ENCODE results near the gene NKIRAS2. TPM values are rescaled to one million over a fixed set of nuclear protein-coding genes. Genes with fewer than 3 reads are reported as not detected.

The NKIRAS2 gene
- total RNA-seq, 2 donors from 2014 or later = 18.6 to 24.3 TPM

- Mint-ChIP-seq H3K27ac (no peak overlapping the region), H3K4me1 (ENCODE audit: low read depth) (peaks cover 8% of the 10 kb centered on the region), H3K4me3 (no peak overlapping the region), H3K36me3 (ENCODE audit: insufficient read depth in 2 of 2) (no peaks in the 10 kb centered on the region), H3K27me3 (ENCODE audit: low read depth) (peaks cover 7% of the 10 kb centered on the region), H3K9me3 (no peaks in the 10 kb centered on the region)
- no peak for ATAC-seq (replicated peaks in 1 of 2)
- DNase-seq = no peak
These were observed 20.9 kb downstream of the NKIRAS2 start for GRCh38 chr17:42040818-42041217.

- Mint-ChIP-seq H3K27me3 (ENCODE audit: low read depth) (peaks cover 7% of the 10 kb centered on the region), H3K4me1 (ENCODE audit: low read depth) (peaks cover 8% of the 10 kb centered on the region), H3K27ac (no peak overlapping the region), H3K4me3 (no peak overlapping the region), H3K9me3 (no peaks in the 10 kb centered on the region), H3K36me3 (ENCODE audit: insufficient read depth in 2 of 2) (no peaks in the 10 kb centered on the region)
- DNase-seq (no peak), ATAC-seq (replicated peaks in 1 of 2) (no peak)
These were observed 21.7 kb downstream of the NKIRAS2 start for GRCh38 chr17:42041619-42042018.

GRCh38 chr17:42042598-42043319 is 22.9 kb downstream of the NKIRAS2 start:
- Mint-ChIP-seq H3K27ac (no peak overlapping the region), H3K4me3 (no peak overlapping the region), H3K27me3 (ENCODE audit: low read depth) (peaks cover 7% of the 10 kb centered on the region), H3K4me1 (ENCODE audit: low read depth) (peaks cover 8% of the 10 kb centered on the region), H3K9me3 (no peaks in the 10 kb centered on the region), H3K36me3 (ENCODE audit: insufficient read depth in 2 of 2) (no peaks in the 10 kb centered on the region)
- ATAC-seq (replicated peaks in 1 of 2) = no peak
- no peak for DNase-seq

GRCh38 chr17:42045719-42046118 is 25.8 kb downstream of the NKIRAS2 start:
- Mint-ChIP-seq H3K36me3 (ENCODE audit: insufficient read depth in 2 of 2) (no peaks in the 10 kb centered on the region), H3K27me3 (ENCODE audit: low read depth) (peaks cover 22% of the 10 kb centered on the region), H3K27ac (no peak overlapping the region), H3K4me3 (no peak overlapping the region), H3K4me1 (ENCODE audit: low read depth) (no peaks in the 10 kb centered on the region), H3K9me3 (no peaks in the 10 kb centered on the region)
- ATAC-seq (replicated peaks in 1 of 2) (no peak), DNase-seq (no peak)

GRCh38 chr17:42047343-42047742 is 27.5 kb downstream of the NKIRAS2 start:
- Mint-ChIP-seq H3K4me3 (no peak overlapping the region), H3K27me3 (ENCODE audit: low read depth) (peaks cover 32% of the 10 kb centered on the region), H3K4me1 (ENCODE audit: low read depth) (no peaks in the 10 kb centered on the region), H3K27ac (no peak overlapping the region), H3K9me3 (no peaks in the 10 kb centered on the region), H3K36me3 (ENCODE audit: insufficient read depth in 2 of 2) (no peaks in the 10 kb centered on the region)
- ATAC-seq (replicated peaks in 1 of 2) (no peak), DNase-seq (no peak)

GRCh38 chr17:42049834-42050392 is 30.0 kb downstream of the NKIRAS2 start:
- Mint-ChIP-seq H3K4me1 (ENCODE audit: low read depth) (no peaks in the 10 kb centered on the region), H3K4me3 (peak overlapping the region; percentile 68 to 73), H3K36me3 (ENCODE audit: insufficient read depth in 2 of 2) (no peaks in the 10 kb centered on the region), H3K27ac (no peak overlapping the region), H3K27me3 (ENCODE audit: low read depth) (peaks cover 52% of the 10 kb centered on the region), H3K9me3 (no peaks in the 10 kb centered on the region)
- no peak for ATAC-seq (replicated peaks in 1 of 2)
- DNase-seq = no peak

GRCh38 chr17:42050393-42051012 is 30.6 kb downstream of the NKIRAS2 start, which contains the start of gene C17orf113:
Gene C17orf113 (minus strand): TSS chr17:42050601. CDS start chr17:42043376, 7,225 bp downstream.
- Mint-ChIP-seq H3K27ac (no peak within 1 kb of the TSS), H3K9me3 (no peaks in the 10 kb centered on the region), H3K27me3 (ENCODE audit: low read depth) (peaks cover 54% of the 10 kb centered on the region), H3K4me1 (ENCODE audit: low read depth) (peaks cover 4% of the 10 kb centered on the region), H3K36me3 (ENCODE audit: insufficient read depth in 2 of 2) (no peaks in the 10 kb centered on the region), H3K4me3 (peak within 1 kb of the TSS; percentile 71 to 77)
- ATAC-seq (replicated peaks in 1 of 2) (peak; percentile 85 to 86), DNase-seq (peak; percentile 64 to 65)

GRCh38 chr17:42051013-42051400 is 31.1 kb downstream of the NKIRAS2 start:
- Mint-ChIP-seq H3K27ac (no peak overlapping the region), H3K27me3 (ENCODE audit: low read depth) (peaks cover 54% of the 10 kb centered on the region), H3K4me1 (ENCODE audit: low read depth) (peaks cover 9% of the 10 kb centered on the region), H3K4me3 (peak overlapping the region; percentile 71 to 77), H3K9me3 (no peaks in the 10 kb centered on the region), H3K36me3 (ENCODE audit: insufficient read depth in 2 of 2) (no peaks in the 10 kb centered on the region)
- no peak for DNase-seq
- ATAC-seq (replicated peaks in 1 of 2) = no peak

- no peaks in the 10 kb centered on the region for H3K36me3 Mint-ChIP-seq (ENCODE audit: insufficient read depth in 2 of 2)
- no peaks in the 10 kb centered on the region for H3K9me3 Mint-ChIP-seq
- DNase-seq = no peak
- no peak for ATAC-seq (replicated peaks in 1 of 2)
- no peak overlapping the region for H3K27ac Mint-ChIP-seq
- peaks cover 10% of the 10 kb centered on the region for H3K4me1 Mint-ChIP-seq (ENCODE audit: low read depth)
- H3K27me3 Mint-ChIP-seq (ENCODE audit: low read depth) = peaks cover 54% of the 10 kb centered on the region
- H3K4me3 Mint-ChIP-seq = peak overlapping the region; percentile 8 to 39
These were observed 31.8 kb downstream of the NKIRAS2 start for GRCh38 chr17:42051645-42052044.

- H3K27me3 Mint-ChIP-seq (ENCODE audit: low read depth) = peaks cover 54% of the 10 kb centered on the region
- H3K9me3 Mint-ChIP-seq = no peaks in the 10 kb centered on the region
- no peak for DNase-seq
- H3K36me3 Mint-ChIP-seq (ENCODE audit: insufficient read depth in 2 of 2) = no peaks in the 10 kb centered on the region
- H3K4me3 Mint-ChIP-seq = no peak overlapping the region
- no peak for ATAC-seq (replicated peaks in 1 of 2)
- peaks cover 17% of the 10 kb centered on the region for H3K4me1 Mint-ChIP-seq (ENCODE audit: low read depth)
- no peak overlapping the region for H3K27ac Mint-ChIP-seq
These were observed 32.5 kb downstream of the NKIRAS2 start for GRCh38 chr17:42052346-42052877.

- H3K27me3 Mint-ChIP-seq (ENCODE audit: low read depth) = peaks cover 47% of the 10 kb centered on the region
- no peaks in the 10 kb centered on the region for H3K36me3 Mint-ChIP-seq (ENCODE audit: insufficient read depth in 2 of 2)
- no peak overlapping the region for H3K27ac Mint-ChIP-seq
- peaks cover 17% of the 10 kb centered on the region for H3K4me1 Mint-ChIP-seq (ENCODE audit: low read depth)
- no peak for ATAC-seq (replicated peaks in 1 of 2)
- H3K4me3 Mint-ChIP-seq = no peak overlapping the region
- no peaks in the 10 kb centered on the region for H3K9me3 Mint-ChIP-seq
- DNase-seq = no peak
These were observed 34.0 kb downstream of the NKIRAS2 start for GRCh38 chr17:42053731-42054500.

GRCh38 chr17:42055027-42055426 is 35.1 kb downstream of the NKIRAS2 start:
- Mint-ChIP-seq H3K9me3 (no peaks in the 10 kb centered on the region), H3K4me3 (no peak overlapping the region), H3K27me3 (ENCODE audit: low read depth) (peaks cover 41% of the 10 kb centered on the region), H3K36me3 (ENCODE audit: insufficient read depth in 2 of 2) (no peaks in the 10 kb centered on the region), H3K4me1 (ENCODE audit: low read depth) (peaks cover 17% of the 10 kb centered on the region), H3K27ac (no peak overlapping the region)
- DNase-seq (no peak), ATAC-seq (replicated peaks in 1 of 2) (no peak)

GRCh38 chr17:42055496-42055895 is 35.6 kb downstream of the NKIRAS2 start:
- no peak for DNase-seq
- Mint-ChIP-seq H3K4me3 (no peak overlapping the region), H3K27me3 (ENCODE audit: low read depth) (peaks cover 41% of the 10 kb centered on the region), H3K36me3 (ENCODE audit: insufficient read depth in 2 of 2) (no peaks in the 10 kb centered on the region), H3K27ac (no peak overlapping the region), H3K4me1 (ENCODE audit: low read depth) (peaks cover 17% of the 10 kb centered on the region), H3K9me3 (no peaks in the 10 kb centered on the region)
- ATAC-seq (replicated peaks in 1 of 2) = peak; percentile 9 to 17
